Tibial artery (tissue), 4 donors: ENCODE data around the gene SLC45A3.

Source experiments
- DNase-seq, 2 donors: peaks; one replicate each; pipeline ENCODE4 v3.0.0-alpha.2; 2019
- H3K27ac ChIP-seq, 2 donors: fragments of 200-600 bp; sonication (generic) in 1 of 2; 1 replicate in 1 of 2; 2 replicates in 1 of 2; pipeline ENCODE4 v1.5.1; 2018 to 2019; ENCODE audit warnings: mild to moderate bottlenecking in 1 of 2
- H3K27me3 ChIP-seq, 2 donors: fragments of 200-600 bp; sonication (generic) in 1 of 2; one replicate each; pipeline versions ENCODE4 v1.5.1 to v1.6.0; 2016 to 2019
- H3K36me3 ChIP-seq, 3 donors: fragments of 200-600 bp; sonication (generic) in 2 of 3; one replicate each; pipeline ENCODE4 v1.5.1; 2016 to 2019; ENCODE audit warnings: mild to moderate bottlenecking in 2 of 3
- H3K4me1 ChIP-seq, 4 donors: fragments of 200-600 bp; sonication (generic) in 2 of 4; 1 replicate in 3 of 4; 2 replicates in 1 of 4; pipeline ENCODE4 v1.5.1; 2016 to 2019
- H3K4me3 ChIP-seq, 2 donors: fragments of 200-600 bp; sonication (generic) in 1 of 2; 1 replicate in 1 of 2; 2 replicates in 1 of 2; pipeline ENCODE4 v1.5.1; 2018 to 2019; ENCODE audit warnings: mild to moderate bottlenecking in 2 of 2
- H3K9me3 ChIP-seq, 3 donors: fragments of 200-600 bp; sonication (generic) in 1 of 3; one replicate each; pipeline ENCODE4 v1.5.1; 2016 to 2019
- CTCF ChIP-seq, 2 experiments: fragments of 200-600 bp in 1 of 2; fragments of 450-650 bp in 1 of 2; IDR thresholded peaks; one replicate each; pipeline ENCODE4 v1.5.1; 2017 to 2019; ENCODE audit warnings: antibody characterized with exemption in 2 of 2, mild to moderate bottlenecking in 1 of 2, moderate library complexity in 1 of 2
- intact Hi-C: fragments of 100-400 bp; cut with DNase I; formaldehyde crosslinking; loops from one replicate; pipeline ENCODE4 v1.15.0; 2023; ENCODE audit warnings: low total_unique reads

The SLC45A3 gene

DNA sequence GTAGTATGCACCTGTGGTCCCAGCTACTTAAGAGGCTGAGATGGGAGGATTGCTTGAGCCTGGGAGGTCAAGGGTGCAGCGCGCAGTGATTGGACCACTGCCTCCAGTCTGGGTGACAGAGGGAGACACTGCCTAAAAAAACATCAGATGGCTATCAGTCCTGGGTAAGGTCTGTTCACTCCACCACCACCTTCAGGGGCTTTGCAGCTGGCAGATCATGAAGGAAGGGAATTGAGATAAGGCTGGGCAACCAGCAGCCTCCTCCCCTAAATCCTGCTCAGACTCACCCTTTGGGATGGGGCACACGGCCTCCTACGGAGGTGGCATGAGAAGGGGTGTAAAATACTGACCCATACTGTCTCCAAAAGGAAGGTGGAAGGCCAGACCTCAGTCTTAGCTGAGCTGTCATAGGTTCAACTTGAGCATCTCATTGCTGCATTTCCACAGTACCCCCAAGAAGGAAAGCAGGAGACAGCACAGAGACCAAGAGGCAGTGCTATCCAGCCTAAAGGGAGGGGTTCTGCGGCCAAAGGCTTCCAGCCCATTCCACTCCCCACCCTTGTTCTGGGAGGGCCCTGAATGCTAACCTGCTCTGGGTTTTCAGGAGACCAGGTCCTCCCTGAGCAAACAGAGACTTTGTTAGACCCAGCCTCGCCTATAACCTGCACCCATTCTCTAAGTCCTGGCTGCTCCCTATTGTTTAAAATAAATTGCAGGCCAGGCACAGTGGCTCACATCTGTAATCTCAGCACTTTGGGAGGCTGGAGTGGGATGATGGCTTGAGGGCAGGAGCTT is 13.7 kb downstream of the SLC45A3 start:
- no peak overlapping the region for H3K27ac ChIP-seq
- no peak for TF ChIP-seq CTCF (IDR thresholded peaks at IDR 0.05)
- DNase-seq, result no peak
- H3K4me1 ChIP-seq, result peaks cover 0 to 23% (median 7%) of the 10 kb centered on the region in 4 donors
- no peaks in the 10 kb centered on the region for H3K36me3 ChIP-seq
- peaks cover 0 to 3% of the 10 kb centered on the region in 2 donors for H3K27me3 ChIP-seq
- no peaks in the 10 kb centered on the region for H3K9me3 ChIP-seq
- H3K4me3 ChIP-seq, result no peak overlapping the region
- intact Hi-C loops, result no loop called here

DNA sequence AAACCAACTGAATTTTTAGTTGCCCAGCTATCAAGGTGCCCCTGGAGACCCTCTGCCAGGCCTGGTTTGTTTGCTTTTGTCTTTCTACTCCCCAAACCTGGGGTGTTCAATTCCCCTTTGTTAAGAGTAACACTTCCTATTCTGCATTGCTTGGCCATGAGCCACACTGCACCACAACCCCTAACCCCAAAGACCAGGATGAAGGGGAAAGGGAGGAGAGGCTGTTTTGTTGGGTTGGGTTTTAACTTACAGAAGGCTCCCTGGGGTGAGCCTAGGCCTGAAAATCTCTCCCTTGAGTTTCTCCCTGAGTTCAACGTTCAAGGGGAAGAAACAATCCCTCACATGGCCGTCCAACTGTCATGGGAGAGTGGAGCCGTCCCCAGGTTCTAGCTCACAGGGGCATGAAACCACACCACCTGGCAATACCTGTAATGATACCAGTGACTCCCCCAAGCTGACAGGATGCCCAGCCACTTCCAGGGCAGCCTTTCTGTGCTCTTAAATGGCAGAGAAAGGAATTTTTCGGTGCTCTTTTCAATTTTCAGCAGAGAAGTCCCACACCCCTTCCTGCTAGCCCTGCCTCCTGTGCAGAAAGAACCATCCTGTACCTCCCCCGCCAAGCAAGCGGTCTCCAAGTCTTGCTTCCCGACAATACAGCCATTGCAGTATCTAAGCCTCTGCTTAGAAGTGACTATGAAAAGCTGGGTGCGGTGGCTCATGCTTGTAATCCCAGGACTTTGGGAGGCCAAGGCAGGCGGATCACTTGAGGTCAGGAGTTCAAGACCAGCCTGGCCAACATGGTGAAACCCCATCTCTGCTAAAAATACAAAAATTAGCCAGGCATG is 14.9 kb downstream of the SLC45A3 start:
- Histone ChIP-seq H3K27ac (no peak overlapping the region), H3K36me3 (no peaks in the 10 kb centered on the region), H3K4me3 (no peak overlapping the region), H3K27me3 (peaks cover 0 to 3% of the 10 kb centered on the region in 2 donors), H3K4me1 (peaks cover 0 to 21% (median 7%) of the 10 kb centered on the region in 4 donors), H3K9me3 (no peaks in the 10 kb centered on the region)
- no peak for TF ChIP-seq CTCF (IDR thresholded peaks at IDR 0.05)
- intact Hi-C loops, result no loop called here
- DNase-seq, result no peak

GRCh38 chr1:205664399-205665017 is 15.8 kb downstream of the SLC45A3 start:
- Histone ChIP-seq H3K27me3 (no peaks in the 10 kb centered on the region), H3K4me3 (no peak overlapping the region), H3K27ac (no peak overlapping the region), H3K4me1 (peaks cover 0 to 21% (median 5%) of the 10 kb centered on the region in 4 donors), H3K36me3 (no peaks in the 10 kb centered on the region), H3K9me3 (no peaks in the 10 kb centered on the region)
- intact Hi-C loops, result loop anchor here (5.0 kb wide), 1 partner anchor 313 kb away; no protein-coding TSS in a partner anchor
- DNase-seq, result no peak
- TF ChIP-seq CTCF (IDR thresholded peaks at IDR 0.05), result no peak

DNA sequence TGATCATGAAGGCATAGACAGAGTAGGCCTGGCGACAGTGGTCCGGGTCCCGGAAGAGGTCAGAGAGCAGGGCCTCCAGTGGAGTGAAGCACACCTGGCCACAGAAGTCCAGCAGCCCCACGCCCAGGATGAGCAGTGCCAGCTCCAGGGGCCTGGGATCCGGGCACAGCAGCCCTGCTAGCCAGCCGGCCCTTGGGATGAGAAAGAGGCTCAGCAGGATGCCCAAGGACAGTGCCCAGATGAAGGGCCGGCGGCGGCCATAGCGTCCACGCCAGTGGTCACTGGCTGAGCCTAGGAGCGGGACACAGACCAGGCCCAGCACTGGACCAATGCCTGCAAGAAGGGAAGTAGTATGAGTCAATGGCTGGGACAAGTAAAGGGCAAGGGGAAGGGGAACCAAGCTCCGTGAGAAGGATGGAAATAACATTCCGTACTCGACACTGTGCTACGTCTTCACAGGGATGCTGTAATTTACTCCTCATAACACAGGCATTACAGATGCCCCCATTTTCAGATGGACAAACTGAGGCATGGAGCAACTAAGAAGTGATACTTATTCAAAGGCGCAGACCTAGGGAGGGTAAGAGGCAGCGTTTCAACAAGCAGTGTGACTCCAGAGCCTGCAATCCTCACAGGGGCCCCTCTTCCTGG is 16.9 kb downstream of the SLC45A3 start:
- intact Hi-C loops, result loop anchor here (5.0 kb wide), 1 partner anchor 314 kb away; no protein-coding TSS in a partner anchor
- TF ChIP-seq CTCF (IDR thresholded peaks at IDR 0.05), result no peak
- Histone ChIP-seq H3K9me3 (no peaks in the 10 kb centered on the region), H3K4me1 (peaks cover 0 to 22% (median 2%) of the 10 kb centered on the region in 4 donors), H3K4me3 (no peak overlapping the region), H3K36me3 (no peaks in the 10 kb centered on the region), H3K27ac (no peak overlapping the region), H3K27me3 (no peaks in the 10 kb centered on the region)
- no peak for DNase-seq

DNA sequence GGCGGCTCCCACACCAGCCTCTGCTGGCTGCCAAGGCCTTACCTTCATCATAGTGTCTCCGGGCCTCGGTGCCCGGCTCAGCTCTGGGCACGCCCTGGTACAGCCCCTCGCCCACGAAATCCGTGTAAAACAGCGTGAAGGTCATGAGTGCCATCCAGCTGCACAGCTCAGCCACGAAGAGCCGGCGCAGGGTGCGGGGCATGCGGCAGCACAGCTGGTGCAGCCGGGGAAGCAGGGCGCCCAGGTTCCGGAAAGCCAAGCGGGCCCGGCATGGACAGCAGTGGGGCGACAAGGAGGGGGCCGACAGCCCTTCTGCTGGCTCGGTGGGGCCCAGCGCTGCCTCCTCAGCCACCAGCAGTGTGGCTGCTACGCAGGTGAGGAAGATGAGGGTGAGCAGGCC is 17.5 kb downstream of the SLC45A3 start:
- DNase-seq, result no peak
- Histone ChIP-seq H3K27me3 (no peaks in the 10 kb centered on the region), H3K27ac (no peak overlapping the region), H3K9me3 (no peaks in the 10 kb centered on the region), H3K4me3 (no peak overlapping the region), H3K36me3 (no peaks in the 10 kb centered on the region), H3K4me1 (peaks cover 0 to 16% (median 2%) of the 10 kb centered on the region in 4 donors)
- intact Hi-C loops, result loop anchor here (5.0 kb wide), 1 partner anchor 315 kb away; no protein-coding TSS in a partner anchor
- no peak for TF ChIP-seq CTCF (IDR thresholded peaks at IDR 0.05)
